Keratinocyte (primary cell): ENCODE results near the gene LRRC71. TPM values are rescaled to one million over a fixed set of nuclear protein-coding genes. Genes with fewer than 3 reads are reported as not detected.

Experiments
- DNase-seq: peaks from one replicate; pipeline ENCODE4 v3.0.0-alpha.2; 2011; ENCODE audit warnings: low read depth, missing footprints, low spot score
- FAIRE-seq: peaks from 2 replicates; lab custom pipeline; 2011; peaks lifted over from hg19 to GRCh38; lab: Jason Lieb, UNC
- H2AFZ ChIP-seq: 2 replicates; pipeline ENCODE4 v1.6.0; 2012; ENCODE audit warnings: low read length, control low read depth, inconsistent platforms; ENCODE audit not compliant: control insufficient read depth
- H3K27ac ChIP-seq: 2 replicates; pipeline ENCODE4 v1.5.1; 2011; ENCODE audit warnings: low read length; ENCODE audit not compliant: control insufficient read depth, insufficient read depth
- H3K27me3 ChIP-seq: 3 replicates; pipeline ENCODE4 v1.6.0; 2011; ENCODE audit warnings: low read length; ENCODE audit not compliant: control insufficient read depth, insufficient read depth; ENCODE audit errors: extremely low read depth
- H3K36me3 ChIP-seq, 2 experiments: 2 replicates in 1 of 2; 3 replicates in 1 of 2; pipeline ENCODE4 v1.5.1; 2011; ENCODE audit warnings: low read length in 2 of 2, mild to moderate bottlenecking in 1 of 2; ENCODE audit not compliant: control insufficient read depth in 2 of 2, insufficient read depth in 2 of 2; ENCODE audit errors: extremely low read depth in 1 of 2
- H3K4me1 ChIP-seq: 3 replicates; pipeline ENCODE4 v1.5.1; 2011; ENCODE audit warnings: low read length; ENCODE audit not compliant: control insufficient read depth, insufficient read depth; ENCODE audit errors: extremely low read depth
- H3K4me2 ChIP-seq: 3 replicates; pipeline ENCODE4 v1.6.0; 2011; ENCODE audit warnings: low read depth, low read length; ENCODE audit not compliant: control insufficient read depth, insufficient read depth; ENCODE audit errors: extremely low read depth
- H3K4me3 ChIP-seq, 3 experiments: fragments of 200-600 bp in 1 of 3; sonication (generic) in 1 of 3; 2 replicates in 2 of 3; 3 replicates in 1 of 3; pipeline ENCODE4 v1.5.1; 2011 to 2016; ENCODE audit warnings: low read length in 3 of 3, mild to moderate bottlenecking in 3 of 3, control low read depth in 2 of 3, inconsistent platforms in 1 of 3, low read depth in 1 of 3, mixed read lengths in 1 of 3, mixed run types in 1 of 3, moderate library complexity in 1 of 3; ENCODE audit not compliant: control insufficient read depth in 2 of 3, insufficient read depth in 2 of 3; ENCODE audit errors: extremely low read depth in 1 of 3
- H3K79me2 ChIP-seq: 2 replicates; pipeline ENCODE4 v1.6.0; 2012; ENCODE audit warnings: low read length; ENCODE audit not compliant: control insufficient read depth, insufficient read depth
- H3K9ac ChIP-seq: 3 replicates; pipeline ENCODE4 v1.6.0; 2011; ENCODE audit warnings: low read length; ENCODE audit not compliant: control insufficient read depth, insufficient read depth; ENCODE audit errors: extremely low read depth
- H3K9me1 ChIP-seq: 3 replicates; pipeline ENCODE4 v1.6.0; 2011; ENCODE audit warnings: low read length; ENCODE audit not compliant: control insufficient read depth, insufficient read depth; ENCODE audit errors: extremely low read depth
- H3K9me3 ChIP-seq: 2 replicates; pipeline ENCODE4 v1.5.1; 2012; ENCODE audit warnings: low read depth, low read length; ENCODE audit not compliant: control insufficient read depth
- H4K20me1 ChIP-seq: 3 replicates; pipeline ENCODE4 v1.6.0; 2011; ENCODE audit warnings: low read length; ENCODE audit not compliant: control insufficient read depth, insufficient read depth; ENCODE audit errors: extremely low read depth
- EZH2 ChIP-seq: IDR thresholded peaks from one replicate; pipeline ENCODE4 v1.6.1; 2012; ENCODE audit warnings: inconsistent platforms, mild to moderate bottlenecking, low read length, moderate library complexity
- dilution Hi-C: fragments of 300-500 bp; cut with MboI; formaldehyde crosslinking; loops from one replicate; pipeline ENCODE4 v1.7.0; 2020; ENCODE audit warnings: low sequenced_read_pairs; ENCODE audit not compliant: extremely low pct_ligation_motif_present
- polyA plus RNA-seq, 5 experiments: library from polyadenylated mRNA; depleted of rRNA in 3 of 5; stranded (reverse) in 3 of 5; stranded (forward) in 1 of 5; unstranded in 1 of 5; fragments of >200 nt; gene quantifications; 1 replicate in 1 of 5; 2 replicates in 3 of 5; 3 replicates in 1 of 5; pipeline versions ENCODE4 v1.2.1 to v1.2.3, GENCODE V29; 2011 to 2012; ENCODE audit warnings: missing spikeins in 2 of 5, low read depth in 1 of 5, low replicate concordance in 1 of 5
- TF ChIP-seq, protein P1 (sequence below), 3 experiments: IDR thresholded peaks in 1 of 3; conservative IDR thresholded peaks in 1 of 3; optimal IDR thresholded peaks in 1 of 3; 2 replicates in 2 of 3; 3 replicates in 1 of 3; pipeline versions ENCODE3 to v1.5.1; 2011; ENCODE audit warnings: low read length in 3 of 3, mild to moderate bottlenecking in 3 of 3, moderate library complexity in 2 of 3, control low read depth in 1 of 3, inconsistent platforms in 1 of 3; ENCODE audit not compliant: insufficient read depth in 2 of 3; ENCODE audit errors: extremely low read depth in 1 of 3

Gene LRRC71
- polyA plus RNA-seq, 1 donor (not counting 4 experiments of a cell fraction or from before 2014, with no cell fraction given) = not detected

GRCh38 chr1:156887317-156887716 lies 33.1 kb upstream of the LRRC71 start:
- H3K27ac ChIP-seq = no peak overlapping the region
- dilution Hi-C loops = no loop called here
- no peak overlapping the region for H3K4me2 ChIP-seq
- H2AFZ ChIP-seq = no peak overlapping the region
- no peak overlapping the region for H3K4me3 ChIP-seq
- H3K4me1 ChIP-seq = peaks cover 4% of the 10 kb centered on the region
- no peak for FAIRE-seq
- H3K36me3 ChIP-seq = no peaks in the 10 kb centered on the region
- peaks cover 37% of the 10 kb centered on the region for H3K27me3 ChIP-seq
- DNase-seq = no peak
- TF ChIP-seq EZH2 = no peak
- TF ChIP-seq, protein P1, sequence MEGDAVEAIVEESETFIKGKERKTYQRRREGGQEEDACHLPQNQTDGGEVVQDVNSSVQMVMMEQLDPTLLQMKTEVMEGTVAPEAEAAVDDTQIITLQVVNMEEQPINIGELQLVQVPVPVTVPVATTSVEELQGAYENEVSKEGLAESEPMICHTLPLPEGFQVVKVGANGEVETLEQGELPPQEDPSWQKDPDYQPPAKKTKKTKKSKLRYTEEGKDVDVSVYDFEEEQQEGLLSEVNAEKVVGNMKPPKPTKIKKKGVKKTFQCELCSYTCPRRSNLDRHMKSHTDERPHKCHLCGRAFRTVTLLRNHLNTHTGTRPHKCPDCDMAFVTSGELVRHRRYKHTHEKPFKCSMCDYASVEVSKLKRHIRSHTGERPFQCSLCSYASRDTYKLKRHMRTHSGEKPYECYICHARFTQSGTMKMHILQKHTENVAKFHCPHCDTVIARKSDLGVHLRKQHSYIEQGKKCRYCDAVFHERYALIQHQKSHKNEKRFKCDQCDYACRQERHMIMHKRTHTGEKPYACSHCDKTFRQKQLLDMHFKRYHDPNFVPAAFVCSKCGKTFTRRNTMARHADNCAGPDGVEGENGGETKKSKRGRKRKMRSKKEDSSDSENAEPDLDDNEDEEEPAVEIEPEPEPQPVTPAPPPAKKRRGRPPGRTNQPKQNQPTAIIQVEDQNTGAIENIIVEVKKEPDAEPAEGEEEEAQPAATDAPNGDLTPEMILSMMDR (optimal IDR thresholded peaks at IDR 0.05 in 1 of 3, IDR thresholded peaks at IDR 0.05 in 1 of 3, conservative IDR thresholded peaks at IDR 0.05 in 1 of 3; ENCODE audit: extremely low read depth in 1 of 3, insufficient read depth in 2 of 3, low read length in 3 of 3) = no peak
- H3K79me2 ChIP-seq = no peaks in the 10 kb centered on the region
- H3K9ac ChIP-seq = no peak overlapping the region
- H3K9me1 ChIP-seq = no peaks in the 10 kb centered on the region
- peaks cover 3% of the 10 kb centered on the region for H4K20me1 ChIP-seq
- no peaks in the 10 kb centered on the region for H3K9me3 ChIP-seq

GRCh38 chr1:156887734-156888133 lies 32.7 kb upstream of the LRRC71 start:
- no peaks in the 10 kb centered on the region for H3K36me3 ChIP-seq
- no peak overlapping the region for H3K4me3 ChIP-seq
- FAIRE-seq (no peak), DNase-seq (no peak)
- H3K27ac ChIP-seq = no peak overlapping the region
- H3K79me2 ChIP-seq = no peaks in the 10 kb centered on the region
- no peak for TF ChIP-seq EZH2
- TF ChIP-seq, protein P1 (optimal IDR thresholded peaks at IDR 0.05 in 1 of 3, IDR thresholded peaks at IDR 0.05 in 1 of 3, conservative IDR thresholded peaks at IDR 0.05 in 1 of 3; ENCODE audit: extremely low read depth in 1 of 3, insufficient read depth in 2 of 3, low read length in 3 of 3) = no peak
- peaks cover 4% of the 10 kb centered on the region for H3K4me1 ChIP-seq
- H4K20me1 ChIP-seq = peaks cover 3% of the 10 kb centered on the region
- H3K9me1 ChIP-seq = no peaks in the 10 kb centered on the region
- peaks cover 33% of the 10 kb centered on the region for H3K27me3 ChIP-seq
- no peak overlapping the region for H3K9ac ChIP-seq
- dilution Hi-C loops = no loop called here
- no peak overlapping the region for H2AFZ ChIP-seq
- no peak overlapping the region for H3K4me2 ChIP-seq
- no peaks in the 10 kb centered on the region for H3K9me3 ChIP-seq
